ENCODE measurements around the gene BATF. TPM values are rescaled to one million over a fixed set of nuclear protein-coding genes. Genes with fewer than 3 reads are reported as not detected.

Gene BATF
- total and polyA plus RNA-seq, 2 of the 8 experiments (the other 6 are each of a cell fraction or from before 2014, with no cell fraction given), result not detected

DNA sequence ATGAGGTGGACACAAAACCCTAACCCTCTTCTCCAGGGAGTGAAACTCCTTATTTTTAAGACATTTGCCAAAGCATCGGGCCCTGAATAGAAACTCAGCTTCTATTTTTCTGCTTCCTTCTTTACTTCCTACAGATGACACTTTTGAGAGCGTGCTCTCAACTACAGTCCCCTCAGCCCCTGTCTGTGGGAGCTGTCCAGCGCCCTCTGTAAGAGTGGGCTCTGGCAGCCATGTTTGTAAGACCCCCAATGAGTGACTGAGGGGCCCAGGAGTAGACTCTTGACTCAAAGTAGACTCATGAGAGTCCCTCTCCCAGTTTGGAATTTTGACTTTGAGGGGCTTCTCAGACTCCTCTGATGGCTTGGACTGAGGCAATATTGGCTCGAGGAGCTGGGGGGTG is 25.5 kb upstream of the BATF start (continued):
- TF ChIP-seq, protein P1, sequence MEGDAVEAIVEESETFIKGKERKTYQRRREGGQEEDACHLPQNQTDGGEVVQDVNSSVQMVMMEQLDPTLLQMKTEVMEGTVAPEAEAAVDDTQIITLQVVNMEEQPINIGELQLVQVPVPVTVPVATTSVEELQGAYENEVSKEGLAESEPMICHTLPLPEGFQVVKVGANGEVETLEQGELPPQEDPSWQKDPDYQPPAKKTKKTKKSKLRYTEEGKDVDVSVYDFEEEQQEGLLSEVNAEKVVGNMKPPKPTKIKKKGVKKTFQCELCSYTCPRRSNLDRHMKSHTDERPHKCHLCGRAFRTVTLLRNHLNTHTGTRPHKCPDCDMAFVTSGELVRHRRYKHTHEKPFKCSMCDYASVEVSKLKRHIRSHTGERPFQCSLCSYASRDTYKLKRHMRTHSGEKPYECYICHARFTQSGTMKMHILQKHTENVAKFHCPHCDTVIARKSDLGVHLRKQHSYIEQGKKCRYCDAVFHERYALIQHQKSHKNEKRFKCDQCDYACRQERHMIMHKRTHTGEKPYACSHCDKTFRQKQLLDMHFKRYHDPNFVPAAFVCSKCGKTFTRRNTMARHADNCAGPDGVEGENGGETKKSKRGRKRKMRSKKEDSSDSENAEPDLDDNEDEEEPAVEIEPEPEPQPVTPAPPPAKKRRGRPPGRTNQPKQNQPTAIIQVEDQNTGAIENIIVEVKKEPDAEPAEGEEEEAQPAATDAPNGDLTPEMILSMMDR (IDR thresholded peaks at IDR 0.05; ENCODE audit: control extremely low read depth in 1 of 3, insufficient read depth in 1 of 3, low read depth in 1 of 3, low read length in 3 of 3), result no peak
- TF ChIP-seq MAFK (IDR thresholded peaks at IDR 0.05; ENCODE audit: low read depth, low read length), result no peak
- no peak for TF ChIP-seq RNF2 (IDR thresholded peaks at IDR 0.05; ENCODE audit: borderline replicate concordance, low read depth, low read length, missing control alignments, poor library complexity, severe bottlenecking)
- TF ChIP-seq SAP30 (IDR thresholded peaks at IDR 0.05; ENCODE audit: insufficient read depth, insufficient replicate concordance, low read length), result no peak
- no peak for TF ChIP-seq SIX5 (IDR thresholded peaks at IDR 0.05; ENCODE audit: low read depth, low read length)
- TF ChIP-seq, protein P2, sequence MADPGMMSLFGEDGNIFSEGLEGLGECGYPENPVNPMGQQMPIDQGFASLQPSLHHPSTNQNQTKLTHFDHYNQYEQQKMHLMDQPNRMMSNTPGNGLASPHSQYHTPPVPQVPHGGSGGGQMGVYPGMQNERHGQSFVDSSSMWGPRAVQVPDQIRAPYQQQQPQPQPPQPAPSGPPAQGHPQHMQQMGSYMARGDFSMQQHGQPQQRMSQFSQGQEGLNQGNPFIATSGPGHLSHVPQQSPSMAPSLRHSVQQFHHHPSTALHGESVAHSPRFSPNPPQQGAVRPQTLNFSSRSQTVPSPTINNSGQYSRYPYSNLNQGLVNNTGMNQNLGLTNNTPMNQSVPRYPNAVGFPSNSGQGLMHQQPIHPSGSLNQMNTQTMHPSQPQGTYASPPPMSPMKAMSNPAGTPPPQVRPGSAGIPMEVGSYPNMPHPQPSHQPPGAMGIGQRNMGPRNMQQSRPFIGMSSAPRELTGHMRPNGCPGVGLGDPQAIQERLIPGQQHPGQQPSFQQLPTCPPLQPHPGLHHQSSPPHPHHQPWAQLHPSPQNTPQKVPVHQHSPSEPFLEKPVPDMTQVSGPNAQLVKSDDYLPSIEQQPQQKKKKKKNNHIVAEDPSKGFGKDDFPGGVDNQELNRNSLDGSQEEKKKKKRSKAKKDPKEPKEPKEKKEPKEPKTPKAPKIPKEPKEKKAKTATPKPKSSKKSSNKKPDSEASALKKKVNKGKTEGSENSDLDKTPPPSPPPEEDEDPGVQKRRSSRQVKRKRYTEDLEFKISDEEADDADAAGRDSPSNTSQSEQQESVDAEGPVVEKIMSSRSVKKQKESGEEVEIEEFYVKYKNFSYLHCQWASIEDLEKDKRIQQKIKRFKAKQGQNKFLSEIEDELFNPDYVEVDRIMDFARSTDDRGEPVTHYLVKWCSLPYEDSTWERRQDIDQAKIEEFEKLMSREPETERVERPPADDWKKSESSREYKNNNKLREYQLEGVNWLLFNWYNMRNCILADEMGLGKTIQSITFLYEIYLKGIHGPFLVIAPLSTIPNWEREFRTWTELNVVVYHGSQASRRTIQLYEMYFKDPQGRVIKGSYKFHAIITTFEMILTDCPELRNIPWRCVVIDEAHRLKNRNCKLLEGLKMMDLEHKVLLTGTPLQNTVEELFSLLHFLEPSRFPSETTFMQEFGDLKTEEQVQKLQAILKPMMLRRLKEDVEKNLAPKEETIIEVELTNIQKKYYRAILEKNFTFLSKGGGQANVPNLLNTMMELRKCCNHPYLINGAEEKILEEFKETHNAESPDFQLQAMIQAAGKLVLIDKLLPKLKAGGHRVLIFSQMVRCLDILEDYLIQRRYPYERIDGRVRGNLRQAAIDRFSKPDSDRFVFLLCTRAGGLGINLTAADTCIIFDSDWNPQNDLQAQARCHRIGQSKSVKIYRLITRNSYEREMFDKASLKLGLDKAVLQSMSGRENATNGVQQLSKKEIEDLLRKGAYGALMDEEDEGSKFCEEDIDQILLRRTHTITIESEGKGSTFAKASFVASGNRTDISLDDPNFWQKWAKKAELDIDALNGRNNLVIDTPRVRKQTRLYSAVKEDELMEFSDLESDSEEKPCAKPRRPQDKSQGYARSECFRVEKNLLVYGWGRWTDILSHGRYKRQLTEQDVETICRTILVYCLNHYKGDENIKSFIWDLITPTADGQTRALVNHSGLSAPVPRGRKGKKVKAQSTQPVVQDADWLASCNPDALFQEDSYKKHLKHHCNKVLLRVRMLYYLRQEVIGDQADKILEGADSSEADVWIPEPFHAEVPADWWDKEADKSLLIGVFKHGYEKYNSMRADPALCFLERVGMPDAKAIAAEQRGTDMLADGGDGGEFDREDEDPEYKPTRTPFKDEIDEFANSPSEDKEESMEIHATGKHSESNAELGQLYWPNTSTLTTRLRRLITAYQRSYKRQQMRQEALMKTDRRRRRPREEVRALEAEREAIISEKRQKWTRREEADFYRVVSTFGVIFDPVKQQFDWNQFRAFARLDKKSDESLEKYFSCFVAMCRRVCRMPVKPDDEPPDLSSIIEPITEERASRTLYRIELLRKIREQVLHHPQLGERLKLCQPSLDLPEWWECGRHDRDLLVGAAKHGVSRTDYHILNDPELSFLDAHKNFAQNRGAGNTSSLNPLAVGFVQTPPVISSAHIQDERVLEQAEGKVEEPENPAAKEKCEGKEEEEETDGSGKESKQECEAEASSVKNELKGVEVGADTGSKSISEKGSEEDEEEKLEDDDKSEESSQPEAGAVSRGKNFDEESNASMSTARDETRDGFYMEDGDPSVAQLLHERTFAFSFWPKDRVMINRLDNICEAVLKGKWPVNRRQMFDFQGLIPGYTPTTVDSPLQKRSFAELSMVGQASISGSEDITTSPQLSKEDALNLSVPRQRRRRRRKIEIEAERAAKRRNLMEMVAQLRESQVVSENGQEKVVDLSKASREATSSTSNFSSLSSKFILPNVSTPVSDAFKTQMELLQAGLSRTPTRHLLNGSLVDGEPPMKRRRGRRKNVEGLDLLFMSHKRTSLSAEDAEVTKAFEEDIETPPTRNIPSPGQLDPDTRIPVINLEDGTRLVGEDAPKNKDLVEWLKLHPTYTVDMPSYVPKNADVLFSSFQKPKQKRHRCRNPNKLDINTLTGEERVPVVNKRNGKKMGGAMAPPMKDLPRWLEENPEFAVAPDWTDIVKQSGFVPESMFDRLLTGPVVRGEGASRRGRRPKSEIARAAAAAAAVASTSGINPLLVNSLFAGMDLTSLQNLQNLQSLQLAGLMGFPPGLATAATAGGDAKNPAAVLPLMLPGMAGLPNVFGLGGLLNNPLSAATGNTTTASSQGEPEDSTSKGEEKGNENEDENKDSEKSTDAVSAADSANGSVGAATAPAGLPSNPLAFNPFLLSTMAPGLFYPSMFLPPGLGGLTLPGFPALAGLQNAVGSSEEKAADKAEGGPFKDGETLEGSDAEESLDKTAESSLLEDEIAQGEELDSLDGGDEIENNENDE (IDR thresholded peaks at IDR 0.05; ENCODE audit: insufficient replicate concordance, low read length), result no peak
- TF ChIP-seq, protein P3, sequence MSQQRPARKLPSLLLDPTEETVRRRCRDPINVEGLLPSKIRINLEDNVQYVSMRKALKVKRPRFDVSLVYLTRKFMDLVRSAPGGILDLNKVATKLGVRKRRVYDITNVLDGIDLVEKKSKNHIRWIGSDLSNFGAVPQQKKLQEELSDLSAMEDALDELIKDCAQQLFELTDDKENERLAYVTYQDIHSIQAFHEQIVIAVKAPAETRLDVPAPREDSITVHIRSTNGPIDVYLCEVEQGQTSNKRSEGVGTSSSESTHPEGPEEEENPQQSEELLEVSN (IDR thresholded peaks at IDR 0.05), result no peak
- TF ChIP-seq NRF1 (IDR thresholded peaks at IDR 0.05; ENCODE audit: low read depth, low read length), result no peak

Data from H1 (cell line).